ENCODE data around the gene MPG. TPM values are rescaled to one million over a fixed set of nuclear protein-coding genes. Genes with fewer than 3 reads are reported as not detected.

Gene MPG
- total and polyA plus RNA-seq, 7 donors, result 52.2 to 118 (median 74.3) TPM

- Histone ChIP-seq H3K9me3 (no peaks in the 10 kb centered on the region), H3K4me1 (peaks cover 0 to 13% (median 10%) of the 10 kb centered on the region in 4 donors), H3K36me3 (peaks cover 0 to 13% (median 0%) of the 10 kb centered on the region in 4 donors), H3K4me3 (no peak overlapping the region), H3K27ac (no peak overlapping the region), H3K27me3 (no peaks in the 10 kb centered on the region)
- 42 to 62% methylated on average over 19 of the region's 19 CpGs for WGBS, 2 donors
- TF ChIP-seq POLR2AphosphoS5 (IDR thresholded peaks at IDR 0.05) (no peak), EP300 (IDR thresholded peaks at IDR 0.05) (no peak), CTCF (IDR thresholded peaks at IDR 0.05) (peak in 3 of 4 experiments; percentile 41 to 46 (median 45))
- DNase-seq, result no peak
- intact Hi-C loops (cut with DNase I), result no loop called here
Measured at GRCh38 chr16:117379-118365, 39.6 kb downstream of the MPG start.

- TF ChIP-seq EP300 (IDR thresholded peaks at IDR 0.05) (no peak), POLR2A (IDR thresholded peaks at IDR 0.05) (no peak), CTCF (IDR thresholded peaks at IDR 0.05) (no peak), POLR2AphosphoS5 (IDR thresholded peaks at IDR 0.05) (no peak)
- Histone ChIP-seq H3K27ac (no peak overlapping the region), H3K9me3 (no peaks in the 10 kb centered on the region), H3K27me3 (no peaks in the 10 kb centered on the region), H3K4me3 (no peak overlapping the region), H3K36me3 (peaks cover 0 to 18% (median 0%) of the 10 kb centered on the region in 4 donors), H3K4me1 (peaks cover 0 to 11% (median 3%) of the 10 kb centered on the region in 4 donors)
- no peak for DNase-seq
- intact Hi-C loops (cut with DNase I), result no loop called here
- WGBS, 2 donors, result 58 to 83% methylated on average over 2 of the region's 2 CpGs
Measured at GRCh38 chr16:118857-119256, 40.8 kb downstream of the MPG start.

- Histone ChIP-seq H3K4me3 (no peak overlapping the region), H3K36me3 (peaks cover 0 to 20% (median 0%) of the 10 kb centered on the region in 4 donors), H3K27me3 (no peaks in the 10 kb centered on the region), H3K27ac (no peak overlapping the region), H3K9me3 (no peaks in the 10 kb centered on the region), H3K4me1 (peaks cover 0 to 11% (median 3%) of the 10 kb centered on the region in 4 donors)
- 94 to 95% methylated on average over 5 of the region's 5 CpGs for WGBS, 2 donors
- DNase-seq, result no peak
- intact Hi-C loops (cut with DNase I), result no loop called here
- no peak for TF ChIP-seq CTCF (IDR thresholded peaks at IDR 0.05)
- TF ChIP-seq POLR2AphosphoS5 (IDR thresholded peaks at IDR 0.05), result no peak
- no peak for TF ChIP-seq EP300 (IDR thresholded peaks at IDR 0.05)
- TF ChIP-seq POLR2A (IDR thresholded peaks at IDR 0.05), result no peak
Measured at GRCh38 chr16:119295-119694, 41.3 kb downstream of the MPG start.

- DNase-seq, result no peak
- WGBS, 2 donors, result 88 to 91% methylated on average over 3 of the region's 3 CpGs
- intact Hi-C loops (cut with DNase I), result no loop called here
- no peak for TF ChIP-seq EP300 (IDR thresholded peaks at IDR 0.05)
- TF ChIP-seq POLR2A (IDR thresholded peaks at IDR 0.05), result no peak
- no peak for TF ChIP-seq CTCF (IDR thresholded peaks at IDR 0.05)
- TF ChIP-seq POLR2AphosphoS5 (IDR thresholded peaks at IDR 0.05), result no peak
- Histone ChIP-seq H3K36me3 (peaks cover 0 to 25% (median 0%) of the 10 kb centered on the region in 4 donors), H3K9me3 (no peaks in the 10 kb centered on the region), H3K4me1 (peaks cover 0 to 11% (median 3%) of the 10 kb centered on the region in 4 donors), H3K4me3 (no peak overlapping the region), H3K27ac (no peak overlapping the region), H3K27me3 (no peaks in the 10 kb centered on the region)
Measured at GRCh38 chr16:119835-120491, 41.9 kb downstream of the MPG start.

Measured in sigmoid colon (tissue), 7 donors.